Ovary (tissue), 9 donors: ENCODE results near the gene GPRIN2. TPM values are rescaled to one million over a fixed set of nuclear protein-coding genes. Genes with fewer than 3 reads are reported as not detected.

ENCODE experiments used
- DNase-seq, 5 donors: peaks; one replicate each; pipeline ENCODE4 v3.0.0-alpha.2; 2019 to 2020
- H3K27ac ChIP-seq, 2 donors: fragments of 200-600 bp; one replicate each; pipeline versions ENCODE4 v1.5.1 to v1.8.0; 2019 to 2022
- H3K27me3 ChIP-seq: fragments of 200-600 bp; one replicate; pipeline ENCODE4 v1.8.0; 2022
- H3K36me3 ChIP-seq: fragments of 200-600 bp; sonication (generic); one replicate; pipeline ENCODE4 v1.5.1; 2019
- H3K4me1 ChIP-seq: one replicate; pipeline ENCODE4 v1.8.1; 2013; ENCODE audit warnings: mild to moderate bottlenecking, moderate library complexity; ENCODE audit not compliant: insufficient read depth
- H3K4me3 ChIP-seq: fragments of 200-600 bp; sonication (generic); one replicate; pipeline ENCODE4 v1.5.1; 2017
- H3K9me3 ChIP-seq, 2 donors: fragments of 200-600 bp in 1 of 2; sonication (generic) in 1 of 2; one replicate each; pipeline versions ENCODE4 v1.5.1 to v1.8.1; 2013 to 2019; ENCODE audit warnings: mild to moderate bottlenecking in 1 of 2, moderate library complexity in 1 of 2
- CTCF ChIP-seq, 3 donors: fragments of 450-650 bp in 2 of 3; fragments of 200-600 bp in 1 of 3; IDR thresholded peaks; one replicate each; pipeline versions ENCODE4 v1.5.1 to v1.8.0; 2016 to 2022; ENCODE audit warnings: antibody characterized with exemption in 3 of 3, mild to moderate bottlenecking in 1 of 3
- EP300 ChIP-seq: sonication (generic); formaldehyde crosslinking; IDR thresholded peaks from one replicate; pipeline ENCODE4 v1.6.1; 2017; ENCODE audit warnings: antibody characterized with exemption
- POLR2A ChIP-seq: fragments of 450-650 bp; IDR thresholded peaks from one replicate; pipeline ENCODE4 v1.6.1; 2017; ENCODE audit warnings: antibody characterized with exemption, mild to moderate bottlenecking, moderate library complexity
- WGBS, 3 donors: extraction: QIAGEN DNeasy Blood & Tissue Kit in 1 of 3; methylation state at CpG; one replicate each; pipeline versions ENCODE4 v1.1.5 to v1.1.7; 2013 to 2017; 5-methylcytosine and 5-hydroxymethylcytosine counted together
- intact Hi-C, 4 donors: fragments of 100-400 bp; cut with DNase I; formaldehyde crosslinking; loops; one replicate each; pipeline versions ENCODE4 v1.11.0 to v1.15.1; 2022 to 2023
- polyA plus RNA-seq, 2 donors: library from polyadenylated mRNA; stranded (reverse); fragments of 200-250 nt in 1 of 2; fragments of 350-450 nt in 1 of 2; fragmentation: Illumina TruSeq in 1 of 2; extraction: RNeasy Lipid Tissue Mini Kit (QIAGEN cat#74804) in 1 of 2; gene quantifications; one replicate each; pipeline ENCODE4 v1.2.3, GENCODE V29; 2013 to 2014
- total RNA-seq, 7 donors: library from RNA; depleted of rRNA in 2 of 7; stranded (reverse); fragments of >200 nt in 2 of 7; fragmentation: NEBNext Ultra II Directional in 3 of 7; extraction: Animal tissue kit (Norgen Biotek cat#: 25700) in 3 of 7; gene quantifications; one replicate each; pipeline versions ENCODE4 v1.1.0 to v1.2.4, GENCODE V29; 2016 to 2023
- donor health status: DM: no; HTN: no; CAD: no; lungs with moderate emphysema.
- donor health status: DM: no; HTN: no; CAD: no.
- donor health status: Bipolar disorder and iron deficiency.
- donor health status: DM: yes; HTN: yes; CAD: no.
- donor health status: DM: no; HTN: no; CAD: no.
- donor health status: DM: yes; HTN: yes; CAD: no.

GPRIN2 gene
- total and polyA plus RNA-seq, 9 donors: 0.22 to 2.4 (median 0.61) TPM; not detected in 4

- peak in 1 of 5 donors; percentile 4 for DNase-seq
- intact Hi-C loops: no loop called here
- no peaks in the 10 kb centered on the region for H3K27me3 ChIP-seq
- peaks cover 10% of the 10 kb centered on the region for H3K4me1 ChIP-seq
- H3K9me3 ChIP-seq: no peaks in the 10 kb centered on the region
- H3K4me3 ChIP-seq: no peak overlapping the region
- 89 to 93% (median 91%) methylated on average over 5 of the region's 5 CpGs for WGBS, 3 donors
- no peaks in the 10 kb centered on the region for H3K36me3 ChIP-seq
- TF ChIP-seq POLR2A: no peak
- TF ChIP-seq CTCF (IDR thresholded peaks at IDR 0.05): no peak
- TF ChIP-seq EP300: no peak
- no peak overlapping the region for H3K27ac ChIP-seq
Observed at GRCh38 chr10:46538155-46538554, 18.3 kb downstream of the GPRIN2 start.

GRCh38 chr10:46537309-46537708, 19.1 kb downstream of the GPRIN2 start:
- H3K9me3 ChIP-seq: no peaks in the 10 kb centered on the region
- TF ChIP-seq EP300 (no peak), CTCF (IDR thresholded peaks at IDR 0.05) (no peak), POLR2A (no peak)
- H3K36me3 ChIP-seq: no peaks in the 10 kb centered on the region
- WGBS, 3 donors: 89 to 90% (median 89%) methylated on average over 5 of the region's 5 CpGs
- no peak overlapping the region for H3K4me3 ChIP-seq
- H3K27ac ChIP-seq: no peak overlapping the region
- H3K27me3 ChIP-seq: no peaks in the 10 kb centered on the region
- no peak for DNase-seq
- peaks cover 10% of the 10 kb centered on the region for H3K4me1 ChIP-seq
- intact Hi-C loops: no loop called here

- H3K27ac ChIP-seq: no peak overlapping the region
- no peak for TF ChIP-seq CTCF (IDR thresholded peaks at IDR 0.05)
- no peak for TF ChIP-seq POLR2A
- no peak for TF ChIP-seq EP300
- intact Hi-C loops: no loop called here
- DNase-seq: peak in 2 of 5 donors; percentile 4 to 28
- no peaks in the 10 kb centered on the region for H3K27me3 ChIP-seq
- H3K9me3 ChIP-seq: no peaks in the 10 kb centered on the region
- WGBS, 3 donors: 95 to 96% (median 95%) methylated on average over 5 of the region's 5 CpGs
- H3K4me1 ChIP-seq: peaks cover 10% of the 10 kb centered on the region
- no peaks in the 10 kb centered on the region for H3K36me3 ChIP-seq
- no peak overlapping the region for H3K4me3 ChIP-seq
Observed at GRCh38 chr10:46536781-46537180, 19.7 kb downstream of the GPRIN2 start.

- WGBS, 3 donors: 90 to 96% (median 93%) methylated on average over 6 of the region's 6 CpGs
- H3K36me3 ChIP-seq: no peaks in the 10 kb centered on the region
- peak in 2 of 5 donors; percentile 4 to 24 for DNase-seq
- no peak overlapping the region for H3K27ac ChIP-seq
- TF ChIP-seq CTCF (IDR thresholded peaks at IDR 0.05) (no peak), EP300 (no peak), POLR2A (no peak)
- H3K4me1 ChIP-seq: peaks cover 10% of the 10 kb centered on the region
- no peak overlapping the region for H3K4me3 ChIP-seq
- intact Hi-C loops: no loop called here
- H3K9me3 ChIP-seq: no peaks in the 10 kb centered on the region
- no peaks in the 10 kb centered on the region for H3K27me3 ChIP-seq
Observed at GRCh38 chr10:46536171-46536570, 20.3 kb downstream of the GPRIN2 start.
